ENCODE data around the gene HTT. TPM values are rescaled to one million over a fixed set of nuclear protein-coding genes. Genes with fewer than 3 reads are reported as not detected.
A peak's percentile ranks its signal among the peaks of the same experiment; 100 is the strongest.

The HTT gene
- total RNA-seq, 4 donors from 2014 or later, result 49.6 to 155 (median 83.1) TPM

GRCh38 chr4:3239998-3240920, 165.8 kb downstream of the HTT start:
- TF ChIP-seq POLR2A (IDR thresholded peaks at IDR 0.05), result no peak
- TF ChIP-seq, protein P1, sequence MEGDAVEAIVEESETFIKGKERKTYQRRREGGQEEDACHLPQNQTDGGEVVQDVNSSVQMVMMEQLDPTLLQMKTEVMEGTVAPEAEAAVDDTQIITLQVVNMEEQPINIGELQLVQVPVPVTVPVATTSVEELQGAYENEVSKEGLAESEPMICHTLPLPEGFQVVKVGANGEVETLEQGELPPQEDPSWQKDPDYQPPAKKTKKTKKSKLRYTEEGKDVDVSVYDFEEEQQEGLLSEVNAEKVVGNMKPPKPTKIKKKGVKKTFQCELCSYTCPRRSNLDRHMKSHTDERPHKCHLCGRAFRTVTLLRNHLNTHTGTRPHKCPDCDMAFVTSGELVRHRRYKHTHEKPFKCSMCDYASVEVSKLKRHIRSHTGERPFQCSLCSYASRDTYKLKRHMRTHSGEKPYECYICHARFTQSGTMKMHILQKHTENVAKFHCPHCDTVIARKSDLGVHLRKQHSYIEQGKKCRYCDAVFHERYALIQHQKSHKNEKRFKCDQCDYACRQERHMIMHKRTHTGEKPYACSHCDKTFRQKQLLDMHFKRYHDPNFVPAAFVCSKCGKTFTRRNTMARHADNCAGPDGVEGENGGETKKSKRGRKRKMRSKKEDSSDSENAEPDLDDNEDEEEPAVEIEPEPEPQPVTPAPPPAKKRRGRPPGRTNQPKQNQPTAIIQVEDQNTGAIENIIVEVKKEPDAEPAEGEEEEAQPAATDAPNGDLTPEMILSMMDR (IDR thresholded peaks at IDR 0.05), result no peak
- H3K36me3 ChIP-seq, result peaks cover 35 to 36% of the 10 kb centered on the region in 2 donors
- no peak for DNase-seq
- H3K4me1 ChIP-seq, result peaks cover 0 to 11% of the 10 kb centered on the region in 2 donors
- H3K27me3 ChIP-seq, result no peaks in the 10 kb centered on the region
- H3K9me3 ChIP-seq, result no peaks in the 10 kb centered on the region
- no peak overlapping the region for H3K4me3 ChIP-seq (replicated peaks in 1 of 3)
- intact Hi-C loops (cut with DNase I), result no loop called here
- WGBS, 2 donors, result 94% methylated on average over 25 to 27 of the region's 29 CpGs
- no peak overlapping the region for H3K27ac ChIP-seq

DNA sequence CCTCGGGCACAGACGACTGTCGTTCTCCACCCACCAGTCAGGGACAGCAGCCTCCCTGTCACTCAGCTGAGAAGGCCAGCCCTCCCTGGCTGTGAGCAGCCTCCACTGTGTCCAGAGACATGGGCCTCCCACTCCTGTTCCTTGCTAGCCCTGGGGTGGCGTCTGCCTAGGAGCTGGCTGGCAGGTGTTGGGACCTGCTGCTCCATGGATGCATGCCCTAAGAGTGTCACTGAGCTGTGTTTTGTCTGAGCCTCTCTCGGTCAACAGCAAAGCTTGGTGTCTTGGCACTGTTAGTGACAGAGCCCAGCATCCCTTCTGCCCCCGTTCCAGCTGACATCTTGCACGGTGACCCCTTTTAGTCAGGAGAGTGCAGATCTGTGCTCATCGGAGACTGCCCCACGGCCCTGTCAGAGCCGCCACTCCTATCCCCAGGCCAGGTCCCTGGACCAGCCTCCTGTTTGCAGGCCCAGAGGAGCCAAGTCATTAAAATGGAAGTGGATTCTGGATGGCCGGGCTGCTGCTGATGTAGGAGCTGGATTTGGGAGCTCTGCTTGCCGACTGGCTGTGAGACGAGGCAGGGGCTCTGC, 166.5 kb downstream of the HTT start:
- no peak for DNase-seq
- intact Hi-C loops (cut with DNase I), result no loop called here
- Histone ChIP-seq H3K4me1 (peaks cover 0 to 11% of the 10 kb centered on the region in 2 donors), H3K27ac (no peak overlapping the region), H3K36me3 (peaks cover 28 to 36% of the 10 kb centered on the region in 2 donors), H3K4me3 (replicated peaks in 1 of 3) (no peak overlapping the region), H3K9me3 (no peaks in the 10 kb centered on the region), H3K27me3 (no peaks in the 10 kb centered on the region)
- 82 to 85% methylated on average over 7 to 13 of the region's 13 CpGs for WGBS, 2 donors
- TF ChIP-seq POLR2A (IDR thresholded peaks at IDR 0.05), result no peak
- TF ChIP-seq, protein P1 (IDR thresholded peaks at IDR 0.05), result no peak

GRCh38 chr4:3241898-3242524, 167.5 kb downstream of the HTT start:
- DNase-seq, result no peak
- no peaks in the 10 kb centered on the region for H3K9me3 ChIP-seq
- TF ChIP-seq, protein P1 (IDR thresholded peaks at IDR 0.05), result no peak
- no peak for TF ChIP-seq POLR2A (IDR thresholded peaks at IDR 0.05)
- H3K4me3 ChIP-seq (replicated peaks in 1 of 3), result no peak overlapping the region
- no peak overlapping the region for H3K27ac ChIP-seq
- intact Hi-C loops (cut with DNase I), result no loop called here
- peaks cover 0 to 11% of the 10 kb centered on the region in 2 donors for H3K4me1 ChIP-seq
- H3K36me3 ChIP-seq, result peaks cover 24 to 29% of the 10 kb centered on the region in 2 donors
- WGBS, 2 donors, result 88 to 91% methylated on average over 17 of the region's 17 CpGs
- no peaks in the 10 kb centered on the region for H3K27me3 ChIP-seq

- Histone ChIP-seq H3K36me3 (peaks cover 21 to 29% of the 10 kb centered on the region in 2 donors), H3K27ac (no peak overlapping the region)
- intact Hi-C loops (cut with DNase I), result no loop called here
Observed at GRCh38 chr4:3243136-3243780, 168.8 kb downstream of the HTT start.

More at GRCh38 chr4:3243136-3243780, 168.8 kb downstream of the HTT start:
- WGBS, 2 donors, result 46 to 70% methylated on average over 11 to 21 of the region's 23 CpGs
- Histone ChIP-seq H3K4me1 (peaks cover 0 to 11% of the 10 kb centered on the region in 2 donors), H3K9me3 (no peaks in the 10 kb centered on the region), H3K27me3 (no peaks in the 10 kb centered on the region), H3K4me3 (replicated peaks in 1 of 3) (no peak overlapping the region)
- DNase-seq, result peak; percentile 65 to 72
- TF ChIP-seq, protein P1 (IDR thresholded peaks at IDR 0.05), result no peak
- no peak for TF ChIP-seq POLR2A (IDR thresholded peaks at IDR 0.05)
